ENCODE measurements around the gene AOX1.

- TF ChIP-seq CTCF (IDR thresholded peaks at IDR 0.05) (peak; percentile 56; the same call in 1 of the 2 replicates), POLR2AphosphoS5 (IDR thresholded peaks at IDR 0.05; ENCODE audit: low read depth, low read length) (no peak), TCF7L2 (IDR thresholded peaks at IDR 0.05; ENCODE audit: low read depth, low read length) (no peak), SIN3A (IDR thresholded peaks at IDR 0.05; ENCODE audit: borderline replicate concordance, insufficient read depth, low read depth, low read length) (no peak), REST (IDR thresholded peaks at IDR 0.05; ENCODE audit: insufficient read depth in 1 of 2, low read depth in 2 of 2, low read length in 1 of 2) (no peak)
Observed at GRCh38 chr2:200575957-200576356, 9.9 kb upstream of the AOX1 start.

Measured in Panc1 (cell line).